Measurements from ENCODE around the gene PRSS22.

GRCh38 chr16:2827374-2827791 lies 30.6 kb downstream of the PRSS22 start:
- TF ChIP-seq CTCF (IDR thresholded peaks at IDR 0.05) (no peak), POLR2A (IDR thresholded peaks at IDR 0.05) (no peak)
